Measurements from ENCODE around the gene EGF.
A peak's percentile ranks its signal among the peaks of the same experiment; 100 is the strongest.
"Not testable (repeated sequence)": the region's sequence is repeated elsewhere in the genome, so short reads cannot be mapped to it uniquely, and the experiment has no call there.

Gene EGF

DNA sequence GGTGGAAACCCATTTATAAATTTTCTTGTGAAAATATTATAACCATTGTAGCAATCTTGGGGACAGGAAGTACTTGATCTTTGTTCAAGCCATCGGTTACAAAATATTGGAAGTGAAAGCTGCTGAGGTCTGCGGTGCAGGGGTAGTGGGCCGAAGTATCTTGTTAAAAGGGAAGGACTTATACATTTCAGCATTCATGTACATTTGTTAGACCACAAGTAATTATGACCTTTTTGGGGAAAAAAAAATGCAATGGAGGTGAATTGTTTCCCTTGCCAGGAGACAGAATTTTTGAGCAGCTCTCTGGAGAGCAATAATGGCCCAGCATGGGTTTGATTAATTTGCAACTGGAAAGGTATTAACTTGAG, 121.3 kb downstream of the EGF start:
- DNase-seq (ENCODE audit: low read depth): no peak

DNA sequence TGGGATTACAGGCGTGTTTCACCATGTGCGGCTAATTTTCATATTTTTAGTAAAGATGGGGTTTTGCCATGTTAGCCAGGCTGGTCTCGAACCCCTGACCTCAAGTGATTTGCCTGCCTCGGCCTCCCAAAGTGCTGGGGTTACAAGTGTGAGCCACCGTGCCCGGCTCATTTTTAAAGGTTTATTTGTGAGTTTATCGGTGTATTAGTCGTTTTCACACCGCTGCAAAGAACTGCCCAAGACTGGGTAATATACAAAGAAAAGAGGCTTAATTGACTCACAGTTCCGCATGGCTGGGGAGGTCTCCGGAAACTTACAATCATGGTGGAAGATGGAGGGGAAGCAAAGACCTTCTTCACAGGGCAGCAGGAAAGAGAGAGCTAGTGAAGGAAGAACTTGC, 126.5 kb downstream of the EGF start:
- DNase-seq (ENCODE audit: low read depth): not testable (repeated sequence)

DNA sequence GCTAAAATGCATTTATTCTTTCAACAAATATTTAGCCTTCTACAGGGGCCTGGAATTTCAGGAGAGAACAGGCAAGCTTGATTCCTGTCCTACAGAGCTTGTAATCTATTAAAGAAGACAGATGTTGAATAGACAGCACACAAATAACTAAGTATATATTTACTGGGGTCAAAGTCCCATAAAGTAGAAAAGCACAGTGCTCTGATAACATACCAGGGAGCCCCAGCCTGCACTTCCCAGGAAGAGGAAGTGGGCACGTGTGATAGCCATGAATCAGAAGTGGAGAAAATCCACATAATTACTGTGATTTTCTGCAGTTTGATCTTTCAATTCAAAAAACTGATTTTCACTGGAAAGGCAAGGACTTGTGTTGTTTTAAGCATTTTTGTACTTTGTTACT, 129.1 kb downstream of the EGF start:
- no peak for DNase-seq (ENCODE audit: low read depth)

DNA sequence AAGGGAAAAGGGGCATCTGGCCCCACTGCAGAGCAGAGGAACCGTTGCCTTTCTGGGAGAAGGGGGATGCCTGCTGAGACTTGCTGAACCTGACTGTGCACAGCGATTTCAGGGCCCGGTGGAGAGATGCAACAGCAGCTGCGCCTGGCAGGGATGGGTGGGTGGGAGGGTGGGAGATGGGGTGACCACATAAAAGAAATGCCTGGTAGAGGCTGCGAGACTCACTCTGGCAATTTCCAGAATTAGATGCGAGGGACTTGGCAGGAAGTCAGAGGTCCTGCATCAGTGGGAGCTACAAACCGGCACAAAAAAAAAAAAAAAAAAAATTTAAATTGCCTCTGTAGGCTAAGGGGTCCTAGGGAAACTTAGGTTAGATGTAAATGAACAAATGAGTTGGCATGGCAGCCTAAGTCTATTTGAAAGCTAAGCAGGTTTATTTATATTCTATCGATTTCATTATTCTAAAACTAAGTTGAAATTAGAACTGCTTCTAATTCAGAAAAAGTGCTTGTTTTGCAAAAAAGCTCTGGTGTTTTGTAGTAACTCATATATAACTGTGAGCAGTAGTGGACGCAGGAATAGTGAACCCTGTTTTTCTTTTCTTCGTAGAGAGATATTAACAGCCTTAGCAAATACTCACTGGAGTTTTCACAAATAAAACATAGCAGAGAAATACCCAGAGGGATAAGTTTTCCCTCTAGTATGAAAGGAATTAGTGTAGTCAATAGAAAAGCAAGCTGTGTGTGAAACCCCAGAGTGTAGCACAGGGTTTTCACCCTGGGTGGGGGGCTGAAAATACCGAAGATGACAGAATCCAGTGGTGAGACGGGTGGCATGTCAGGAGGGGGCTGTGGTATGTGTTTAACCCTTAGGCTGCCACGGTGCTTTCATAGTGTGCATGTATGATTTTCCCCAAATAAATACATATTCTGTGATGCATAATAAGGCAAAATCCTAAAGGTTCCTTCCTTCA, 130.1 kb downstream of the EGF start:
- DNase-seq (ENCODE audit: low read depth): no peak

DNA sequence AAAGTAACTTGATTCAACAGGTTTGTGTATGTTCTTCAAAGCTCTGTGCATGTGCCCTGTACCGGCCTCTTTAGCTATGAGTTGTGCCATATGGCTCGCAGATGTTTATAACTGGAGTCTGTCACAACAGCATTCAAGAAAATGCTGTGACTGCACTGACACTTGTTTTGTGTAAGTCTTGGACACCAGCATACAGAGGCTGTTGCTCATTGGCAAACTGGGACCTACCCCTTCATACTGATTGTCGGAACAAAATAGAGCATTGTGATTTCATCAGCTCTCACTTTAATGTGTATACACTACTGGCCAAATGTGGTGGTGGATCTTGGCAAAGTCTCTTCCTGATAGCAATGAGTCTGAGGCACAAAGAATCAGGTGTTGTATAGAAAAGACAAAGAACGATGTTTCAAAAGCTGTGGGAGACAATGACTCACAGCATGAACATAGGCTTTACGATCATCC, 133.9 kb downstream of the EGF start:
- DNase-seq (ENCODE audit: low read depth): no peak

DNA sequence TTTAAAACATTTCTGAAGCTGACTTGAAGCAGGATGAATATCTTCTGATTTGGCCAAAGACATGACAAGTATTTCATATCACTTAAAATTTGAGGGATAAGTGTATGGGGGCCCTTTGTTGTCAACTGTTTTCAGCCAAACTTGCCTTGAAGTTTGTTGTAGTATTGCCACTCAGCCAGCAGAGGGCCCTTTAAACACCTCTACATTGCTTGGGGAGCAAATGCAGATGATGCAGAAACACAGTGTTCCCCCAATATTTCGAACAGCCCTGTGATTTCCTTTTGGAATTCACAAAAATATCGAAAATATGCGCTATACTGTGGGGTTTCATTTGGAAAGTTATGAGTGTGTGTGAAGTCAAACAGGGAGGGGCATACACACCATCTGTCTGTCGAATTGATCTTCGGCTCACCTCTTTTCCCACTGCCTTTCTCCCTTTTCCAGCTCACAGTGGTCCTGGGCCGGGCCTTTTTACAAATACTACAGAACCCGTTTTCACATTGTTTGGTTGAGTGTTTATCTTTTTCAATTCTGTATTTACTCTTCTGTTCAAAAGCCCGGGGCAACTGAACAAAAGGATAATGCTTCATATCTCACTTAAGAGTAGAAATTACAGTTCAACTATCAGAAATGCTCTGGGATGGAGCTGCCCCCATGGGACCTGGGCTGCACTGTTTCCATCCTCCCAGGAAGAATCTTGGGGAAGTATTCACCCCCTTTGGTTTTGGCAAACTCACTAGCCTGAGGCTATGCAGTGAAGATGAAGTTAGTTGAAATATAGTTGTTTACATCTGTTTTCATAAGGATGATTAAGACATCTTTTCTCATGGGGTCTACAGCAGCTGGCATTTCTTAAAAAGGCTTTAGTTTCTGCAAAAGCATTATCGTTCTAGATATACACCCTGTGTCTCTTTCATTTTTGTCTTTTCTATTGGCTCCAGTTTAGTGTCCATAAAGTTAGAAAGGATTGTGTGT, 137.6 kb downstream of the EGF start:
- peak; percentile 17 for DNase-seq (ENCODE audit: low read depth)

DNA sequence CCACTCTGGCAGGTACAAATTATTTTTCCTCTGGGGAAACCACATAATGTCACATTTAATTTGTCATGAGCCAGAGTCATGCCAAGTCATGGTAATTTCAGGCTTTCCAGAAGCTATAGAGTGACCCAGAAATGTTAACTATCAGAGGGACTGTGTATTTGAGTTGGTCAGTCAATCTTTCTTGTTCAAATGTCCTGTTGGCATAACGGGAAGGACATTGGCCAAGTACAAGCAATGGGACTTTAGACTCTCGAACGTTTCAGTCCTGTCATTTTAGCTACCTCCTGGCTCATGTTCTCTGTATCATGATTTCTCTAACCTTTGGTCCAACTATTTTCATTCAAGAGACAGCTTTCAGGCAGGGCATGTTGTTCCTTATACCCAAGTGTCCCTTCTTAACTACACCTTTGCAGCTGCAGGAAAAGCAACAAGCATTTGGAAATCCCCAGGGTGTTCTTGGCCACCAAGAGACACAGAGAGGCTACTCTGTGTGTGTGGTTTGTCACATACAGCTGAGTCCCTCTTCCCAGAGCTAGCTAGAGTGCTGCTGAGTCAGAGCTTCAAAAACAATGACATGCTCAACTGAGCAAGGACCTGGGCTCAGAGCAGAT, 142.6 kb downstream of the EGF start:
- DNase-seq (ENCODE audit: low read depth): no peak

DNA sequence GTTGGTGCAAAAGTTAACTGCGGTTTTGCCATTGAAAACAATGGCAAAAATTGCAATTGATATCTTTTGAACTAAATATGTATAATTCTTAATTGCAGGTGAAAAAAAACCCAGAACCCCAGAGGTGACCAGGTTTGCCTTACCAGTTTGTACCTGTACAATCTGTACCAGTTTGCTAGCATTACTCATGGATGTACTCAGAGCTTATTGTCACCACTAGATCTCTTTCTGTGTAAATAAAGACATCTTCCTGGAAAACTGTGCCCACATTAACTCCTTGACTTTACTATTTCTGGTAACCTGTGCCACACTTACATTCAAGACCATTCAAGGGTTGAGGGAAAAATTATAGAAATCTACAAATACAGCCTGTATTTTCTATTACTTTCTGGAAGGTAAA, 146.0 kb downstream of the EGF start:
- DNase-seq (ENCODE audit: low read depth): no peak

DNA sequence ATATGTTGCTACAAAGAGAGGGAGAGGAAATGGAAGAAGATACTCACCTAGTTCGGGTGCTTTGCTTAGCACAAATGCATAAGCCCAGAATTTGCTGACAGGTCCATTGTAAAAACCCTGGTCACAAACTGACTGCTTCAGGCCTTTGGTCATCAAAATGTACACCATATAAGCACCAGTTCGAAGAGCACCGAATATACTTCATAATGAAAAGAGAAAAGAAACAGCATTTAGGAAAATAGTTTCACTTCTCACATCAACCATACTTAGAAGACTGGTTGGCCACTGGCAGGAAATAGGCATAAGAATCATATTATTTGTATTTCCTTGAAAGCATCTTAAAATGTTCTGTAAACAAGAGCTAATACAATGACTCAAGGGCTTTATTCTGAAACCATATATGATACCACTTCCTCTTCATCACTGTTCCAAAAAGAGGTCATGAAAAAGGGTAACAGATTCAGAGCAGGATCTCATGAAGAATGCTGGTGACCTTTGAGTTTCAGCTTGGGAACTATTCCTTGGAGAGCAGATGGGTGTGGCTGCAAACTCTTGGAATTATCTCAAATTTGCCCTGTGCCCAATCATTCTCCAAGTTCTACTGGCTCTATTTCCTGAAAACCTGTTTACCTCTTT, 147.0 kb downstream of the EGF start:
- DNase-seq (ENCODE audit: low read depth): no peak

DNA sequence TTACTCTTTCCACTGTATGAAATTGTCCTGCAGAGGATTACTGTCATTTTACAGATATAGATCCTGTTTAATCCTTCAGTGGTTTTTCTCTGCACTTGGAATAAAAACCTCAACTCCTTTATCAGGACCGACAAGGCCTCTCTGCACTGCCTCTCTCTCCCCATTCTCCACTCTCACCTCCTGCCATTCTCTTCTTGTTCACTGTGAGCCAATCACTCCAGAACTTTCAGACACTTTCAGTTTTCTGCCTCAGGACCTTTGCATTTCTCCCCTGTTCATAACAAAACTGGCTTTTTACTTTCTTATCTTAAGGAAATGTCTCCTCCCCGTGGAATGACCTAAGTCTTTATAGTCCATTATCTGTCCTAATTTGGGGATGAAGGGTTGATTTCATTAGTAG, 148.4 kb downstream of the EGF start:
- DNase-seq (ENCODE audit: low read depth): no peak
